Gastroesophageal sphincter (tissue), 4 donors: ENCODE data around the gene CHD6. TPM values are rescaled to one million over a fixed set of nuclear protein-coding genes. Genes with fewer than 3 reads are reported as not detected.

ENCODE experiments used
- ATAC-seq: fragments of 150-250 bp; one replicate; pipeline ENCODE4 v1.9.1; 2016; ENCODE audit warnings: mild to moderate bottlenecking, moderate library complexity
- H3K27ac ChIP-seq, 4 donors: fragments of 200-600 bp; sonication (generic) in 3 of 4; 1 replicate in 3 of 4; 2 replicates in 1 of 4; pipeline ENCODE4 v1.5.1; 2016 to 2019
- H3K27me3 ChIP-seq: fragments of 200-600 bp; sonication (generic); one replicate; pipeline ENCODE4 v1.5.1; 2019
- H3K36me3 ChIP-seq, 2 donors: fragments of 200-600 bp; sonication (generic); one replicate each; pipeline ENCODE4 v1.5.1; 2019; ENCODE audit warnings: control low read depth in 1 of 2
- H3K4me1 ChIP-seq, 3 donors: fragments of 200-600 bp; sonication (generic); 1 replicate in 2 of 3; 2 replicates in 1 of 3; pipeline ENCODE4 v1.5.1; 2016 to 2019; ENCODE audit warnings: control low read depth in 2 of 3
- H3K4me3 ChIP-seq, 2 donors: fragments of 200-600 bp; sonication (generic); one replicate each; pipeline ENCODE4 v1.5.1; 2019; ENCODE audit warnings: mild to moderate bottlenecking in 1 of 2, moderate library complexity in 1 of 2
- H3K9me3 ChIP-seq, 3 donors: fragments of 200-600 bp; sonication (generic); one replicate each; pipeline ENCODE4 v1.5.1; 2017 to 2019; ENCODE audit warnings: control low read depth in 2 of 3
- EP300 ChIP-seq: sonication (generic); formaldehyde crosslinking; IDR thresholded peaks from one replicate; pipeline ENCODE4 v1.6.1; 2017; ENCODE audit warnings: antibody characterized with exemption, mild to moderate bottlenecking
- POLR2A ChIP-seq, 2 donors: fragments of 450-650 bp; IDR thresholded peaks; one replicate each; pipeline ENCODE4 v1.6.1; 2017; ENCODE audit warnings: antibody characterized with exemption in 2 of 2, mild to moderate bottlenecking in 2 of 2, moderate library complexity in 1 of 2
- POLR2AphosphoS5 ChIP-seq: sonication (generic); formaldehyde crosslinking; IDR thresholded peaks from one replicate; pipeline ENCODE4 v1.6.1; 2017; ENCODE audit warnings: antibody characterized with exemption
- WGBS, 2 donors: methylation state at CpG; one replicate each; pipeline ENCODE4 v1.1.5; 2018; ENCODE audit warnings: low coverage in 1 of 2; 5-methylcytosine and 5-hydroxymethylcytosine counted together
- total RNA-seq, 4 donors: library from RNA; depleted of rRNA; stranded (reverse); fragments of >200 nt; gene quantifications; one replicate each; pipeline ENCODE4 v1.1.0, GENCODE V29; 2016
- TF ChIP-seq, protein P1 (sequence below), 4 experiments: fragments of 200-600 bp in 2 of 4; fragments of 450-650 bp in 2 of 4; sonication (generic) in 1 of 4; IDR thresholded peaks; one replicate each; pipeline ENCODE4 v1.5.1; 2017 to 2019; ENCODE audit warnings: antibody characterized with exemption in 4 of 4, mild to moderate bottlenecking in 2 of 4, moderate library complexity in 2 of 4

Gene CHD6
- total RNA-seq, 4 donors from 2014 or later: 37.4 to 58.3 (median 40.4) TPM

GRCh38 chr20:41627611-41628244 is 9.6 kb upstream of the CHD6 start:
- H3K27ac ChIP-seq: no peak overlapping the region
- no peak overlapping the region for H3K4me3 ChIP-seq
- no peak for ATAC-seq
- no peaks in the 10 kb centered on the region for H3K27me3 ChIP-seq
- no peaks in the 10 kb centered on the region for H3K4me1 ChIP-seq
- H3K9me3 ChIP-seq: no peaks in the 10 kb centered on the region
- no peak for TF ChIP-seq EP300
- TF ChIP-seq, protein P1, sequence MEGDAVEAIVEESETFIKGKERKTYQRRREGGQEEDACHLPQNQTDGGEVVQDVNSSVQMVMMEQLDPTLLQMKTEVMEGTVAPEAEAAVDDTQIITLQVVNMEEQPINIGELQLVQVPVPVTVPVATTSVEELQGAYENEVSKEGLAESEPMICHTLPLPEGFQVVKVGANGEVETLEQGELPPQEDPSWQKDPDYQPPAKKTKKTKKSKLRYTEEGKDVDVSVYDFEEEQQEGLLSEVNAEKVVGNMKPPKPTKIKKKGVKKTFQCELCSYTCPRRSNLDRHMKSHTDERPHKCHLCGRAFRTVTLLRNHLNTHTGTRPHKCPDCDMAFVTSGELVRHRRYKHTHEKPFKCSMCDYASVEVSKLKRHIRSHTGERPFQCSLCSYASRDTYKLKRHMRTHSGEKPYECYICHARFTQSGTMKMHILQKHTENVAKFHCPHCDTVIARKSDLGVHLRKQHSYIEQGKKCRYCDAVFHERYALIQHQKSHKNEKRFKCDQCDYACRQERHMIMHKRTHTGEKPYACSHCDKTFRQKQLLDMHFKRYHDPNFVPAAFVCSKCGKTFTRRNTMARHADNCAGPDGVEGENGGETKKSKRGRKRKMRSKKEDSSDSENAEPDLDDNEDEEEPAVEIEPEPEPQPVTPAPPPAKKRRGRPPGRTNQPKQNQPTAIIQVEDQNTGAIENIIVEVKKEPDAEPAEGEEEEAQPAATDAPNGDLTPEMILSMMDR (IDR thresholded peaks at IDR 0.05): no peak
- no peak for TF ChIP-seq POLR2A (IDR thresholded peaks at IDR 0.05)
- TF ChIP-seq POLR2AphosphoS5: no peak
- no peaks in the 10 kb centered on the region for H3K36me3 ChIP-seq
- WGBS, 2 donors: 70 to 100% methylated on average over 2 to 5 of the region's 5 CpGs

- Histone ChIP-seq H3K27me3 (no peaks in the 10 kb centered on the region), H3K36me3 (no peaks in the 10 kb centered on the region), H3K4me3 (no peak overlapping the region), H3K27ac (no peak overlapping the region), H3K4me1 (no peaks in the 10 kb centered on the region), H3K9me3 (no peaks in the 10 kb centered on the region)
- ATAC-seq: no peak
- WGBS, 2 donors: 76 to 100% methylated on average over 1 of the region's 1 CpG
- TF ChIP-seq POLR2AphosphoS5: no peak
- TF ChIP-seq, protein P1 (IDR thresholded peaks at IDR 0.05): no peak
- TF ChIP-seq EP300: no peak
- no peak for TF ChIP-seq POLR2A (IDR thresholded peaks at IDR 0.05)
These were observed 8.9 kb upstream of the CHD6 start for GRCh38 chr20:41627001-41627495.

DNA sequence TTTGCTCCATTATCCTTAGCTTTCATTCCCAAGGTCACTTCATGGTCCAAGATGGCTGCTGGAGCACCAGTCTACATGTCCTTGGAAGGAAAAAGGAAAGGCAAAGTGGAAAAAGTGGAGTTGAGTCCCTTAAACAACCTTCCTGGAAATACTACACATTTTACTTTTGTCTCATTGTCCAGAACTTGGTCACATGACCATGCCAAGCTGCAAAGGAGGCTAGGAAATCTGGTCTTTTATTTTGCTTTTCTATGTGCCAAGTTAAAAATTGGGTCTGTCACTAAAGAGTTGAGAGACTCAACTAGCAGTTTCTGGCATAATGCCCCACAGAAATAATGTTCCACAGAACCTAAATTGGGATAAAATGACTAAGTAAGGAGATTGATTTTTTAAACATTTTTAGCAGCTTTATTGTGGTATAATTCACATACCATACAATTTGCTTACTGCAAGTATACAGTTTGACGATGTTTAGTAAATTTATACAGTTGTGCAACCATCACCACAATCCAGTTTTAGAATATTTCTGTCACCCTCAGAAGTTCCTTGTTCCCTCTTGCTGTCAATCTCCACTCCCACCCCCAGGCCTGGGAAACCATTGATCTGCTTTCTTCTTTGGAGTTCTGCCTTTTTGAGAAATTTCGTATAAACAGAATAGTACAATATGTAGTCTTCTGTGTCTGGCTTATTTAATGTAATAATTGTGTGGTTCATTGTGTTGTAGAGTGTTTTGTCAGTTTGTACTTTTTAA is 5.6 kb upstream of the CHD6 start:
- H3K27me3 ChIP-seq: no peaks in the 10 kb centered on the region
- no peak for ATAC-seq
- H3K4me3 ChIP-seq: no peak overlapping the region
- 65 to 90% methylated on average over 2 of the region's 2 CpGs for WGBS, 2 donors
- TF ChIP-seq POLR2A (IDR thresholded peaks at IDR 0.05): no peak
- no peak for TF ChIP-seq EP300
- no peak for TF ChIP-seq POLR2AphosphoS5
- TF ChIP-seq, protein P1 (IDR thresholded peaks at IDR 0.05): no peak
- no peak overlapping the region for H3K27ac ChIP-seq
- H3K36me3 ChIP-seq: no peaks in the 10 kb centered on the region
- peaks cover 0 to 7% (median 0%) of the 10 kb centered on the region in 3 donors for H3K4me1 ChIP-seq
- no peaks in the 10 kb centered on the region for H3K9me3 ChIP-seq

DNA sequence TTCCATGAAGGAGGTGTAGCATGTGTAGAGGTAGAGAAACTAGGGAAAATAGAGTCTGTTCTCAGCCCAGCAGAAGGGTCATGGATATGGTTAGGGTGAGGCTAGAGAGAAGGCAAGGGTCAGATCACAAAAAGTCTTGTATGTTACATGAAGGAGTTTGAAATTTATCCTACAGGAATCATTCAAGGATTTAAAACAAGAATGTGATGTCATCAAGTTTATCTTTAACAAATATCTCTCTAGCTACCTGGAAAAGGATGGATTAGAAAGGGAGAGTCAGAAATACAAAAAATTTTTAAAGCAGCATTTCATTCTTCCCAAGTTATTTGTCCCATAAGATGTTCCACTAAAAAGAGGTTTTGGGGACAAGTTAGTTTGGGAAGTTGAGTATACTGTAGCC is 4.4 kb upstream of the CHD6 start:
- H3K9me3 ChIP-seq: no peaks in the 10 kb centered on the region
- TF ChIP-seq EP300: no peak
- peaks cover 0 to 10% (median 0%) of the 10 kb centered on the region in 3 donors for H3K4me1 ChIP-seq

DNA sequence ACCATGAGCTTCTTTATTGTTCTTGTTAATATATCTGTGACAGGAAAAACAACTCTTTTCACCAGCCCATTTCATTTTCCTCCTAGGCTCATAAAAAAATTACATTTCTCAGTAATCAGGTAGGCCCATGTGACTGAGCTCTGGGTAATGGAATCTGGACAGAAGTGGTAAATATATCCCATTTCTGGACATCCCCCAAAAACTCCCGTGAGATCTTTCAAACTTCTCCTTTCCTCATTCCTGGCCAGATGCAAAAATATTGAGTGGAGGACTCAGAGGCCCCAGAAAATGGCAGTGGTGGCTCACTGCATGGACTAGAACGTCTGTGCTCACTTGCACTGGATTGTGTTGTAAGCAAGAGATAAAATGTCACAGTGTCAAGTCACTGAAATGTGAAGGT is 3.8 kb upstream of the CHD6 start:
- Histone ChIP-seq H3K27me3 (no peaks in the 10 kb centered on the region), H3K9me3 (no peaks in the 10 kb centered on the region), H3K4me1 (peaks cover 2 to 15% (median 3%) of the 10 kb centered on the region in 3 donors), H3K4me3 (no peak overlapping the region), H3K36me3 (no peaks in the 10 kb centered on the region), H3K27ac (no peak overlapping the region)
- no peak for TF ChIP-seq POLR2AphosphoS5
- no peak for TF ChIP-seq EP300
- no peak for TF ChIP-seq POLR2A (IDR thresholded peaks at IDR 0.05)
- TF ChIP-seq, protein P1 (IDR thresholded peaks at IDR 0.05): no peak
- ATAC-seq: no peak
- WGBS, 2 donors: 25 to 30% methylated on average over 2 of the region's 2 CpGs

More for the DNA sequence above, 4.4 kb upstream of the CHD6 start:
- no peak for ATAC-seq
- H3K27me3 ChIP-seq: no peaks in the 10 kb centered on the region
- no peak overlapping the region for H3K4me3 ChIP-seq
- H3K27ac ChIP-seq: no peak overlapping the region
- no peaks in the 10 kb centered on the region for H3K36me3 ChIP-seq
